Putamen (tissue), 1 donor: ENCODE data around the gene SLC16A6.
"Not testable (repeated sequence)": the region's sequence is repeated elsewhere in the genome, so short reads cannot be mapped to it uniquely, and the experiment has no call there.

Source experiments
- DNase-seq: peaks from one replicate; pipeline ENCODE4 v3.0.0-alpha.2; 2016; ENCODE audit warnings: low spot score

SLC16A6 gene

GRCh38 chr17:68220186-68220585 lies 70.7 kb downstream of the SLC16A6 start:
- not testable (repeated sequence) for DNase-seq

- not testable (repeated sequence) for DNase-seq
Observed at GRCh38 chr17:68219429-68219828, 71.5 kb downstream of the SLC16A6 start.
